GM19023 (cell line): ENCODE results near the gene ILF2.
"Not testable (repeated sequence)": the region's sequence is repeated elsewhere in the genome, so short reads cannot be mapped to it uniquely, and the experiment has no call there.

Experiments used
- ATAC-seq: cut with Tn5 transposase; IDR thresholded peaks from one replicate; pipeline ENCODE4 v1.9.1; 2021; ENCODE audit warnings: mild to moderate bottlenecking, moderate library complexity; ENCODE audit not compliant: unreplicated experiment

The ILF2 gene

DNA sequence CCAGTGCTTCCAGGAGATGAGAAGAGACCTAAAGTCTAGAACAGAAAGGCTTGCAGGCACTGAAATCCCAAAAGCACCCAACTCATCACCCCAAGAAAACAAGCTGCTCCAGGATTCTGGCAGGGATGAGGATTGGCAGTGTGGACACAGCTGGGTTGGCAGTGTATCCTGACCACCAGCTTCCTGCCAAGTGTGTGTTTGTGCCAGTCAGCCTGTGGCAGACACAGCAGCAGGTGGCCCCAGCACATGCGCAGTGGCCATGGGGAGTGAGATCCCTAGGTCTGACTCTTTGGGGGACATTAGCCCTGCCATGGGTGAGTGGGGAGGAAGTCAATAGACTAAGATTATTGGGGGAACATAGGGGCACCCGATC is 20.9 kb downstream of the ILF2 start:
- ATAC-seq: no peak

DNA sequence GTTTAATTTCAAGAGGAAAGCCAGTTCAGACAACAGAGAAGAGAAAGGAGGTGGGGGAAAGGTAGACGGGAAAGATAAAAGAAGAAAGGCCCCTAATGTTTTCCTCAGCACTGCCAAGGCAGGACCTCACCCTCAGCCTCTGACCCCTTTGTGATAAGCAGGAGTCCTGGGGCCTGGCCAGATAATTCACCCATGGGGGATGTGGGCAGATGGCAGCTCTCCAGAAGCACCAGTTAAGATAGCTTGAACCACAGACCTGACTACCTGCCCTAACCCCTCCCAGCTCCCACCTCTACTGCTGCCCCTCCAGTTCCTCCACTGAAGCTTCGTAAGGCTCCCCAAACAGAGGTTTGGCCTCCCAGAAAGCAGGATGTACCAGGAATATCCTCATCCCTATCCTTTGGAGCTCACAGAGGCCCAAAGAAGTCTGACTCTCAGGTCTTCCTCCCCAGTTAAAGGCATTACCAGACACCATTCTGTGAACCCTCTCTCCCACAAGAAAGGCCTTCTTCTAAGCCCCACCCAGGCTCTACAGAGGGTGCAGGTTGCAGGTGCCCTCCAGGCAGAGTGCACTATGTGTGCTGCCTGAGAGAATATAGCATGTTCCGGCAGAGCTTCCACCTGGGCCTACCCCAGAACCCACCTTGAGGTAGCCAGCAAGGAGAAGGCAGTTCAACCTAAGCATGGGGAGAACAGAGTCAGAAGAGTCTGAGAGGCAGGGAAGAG is 21.5 kb downstream of the ILF2 start:
- ATAC-seq: no peak

DNA sequence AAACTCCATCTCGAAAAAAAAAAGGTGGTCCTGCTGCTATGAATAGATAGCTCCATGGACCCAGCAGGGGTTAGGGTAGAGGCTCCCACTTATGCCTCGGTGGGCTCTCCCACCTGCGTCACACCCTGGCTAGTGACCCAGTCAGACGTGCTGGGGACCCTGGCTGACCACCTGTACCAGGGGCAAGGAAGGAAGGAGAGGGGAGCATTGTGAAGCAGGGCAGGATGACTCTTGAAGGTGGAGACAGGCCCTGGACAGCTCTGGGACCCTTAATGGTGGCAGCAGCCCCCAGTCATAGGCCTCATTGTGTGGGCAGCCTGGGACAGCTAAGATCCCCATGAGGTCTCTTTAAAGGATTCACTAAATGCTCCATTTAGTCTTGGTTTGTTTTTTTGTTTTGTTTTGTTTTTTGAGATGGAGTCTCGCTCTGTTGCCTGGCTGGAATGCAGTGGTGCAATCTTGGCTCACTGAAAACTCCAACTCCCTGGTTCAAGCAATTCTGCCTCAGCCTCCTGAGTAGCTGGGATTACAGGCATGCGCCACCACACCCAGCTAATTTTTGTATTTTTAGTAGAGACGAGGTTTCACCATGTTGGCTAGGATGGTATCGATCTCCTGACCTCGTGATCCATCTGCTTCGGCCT is 22.7 kb downstream of the ILF2 start:
- ATAC-seq: no peak

DNA sequence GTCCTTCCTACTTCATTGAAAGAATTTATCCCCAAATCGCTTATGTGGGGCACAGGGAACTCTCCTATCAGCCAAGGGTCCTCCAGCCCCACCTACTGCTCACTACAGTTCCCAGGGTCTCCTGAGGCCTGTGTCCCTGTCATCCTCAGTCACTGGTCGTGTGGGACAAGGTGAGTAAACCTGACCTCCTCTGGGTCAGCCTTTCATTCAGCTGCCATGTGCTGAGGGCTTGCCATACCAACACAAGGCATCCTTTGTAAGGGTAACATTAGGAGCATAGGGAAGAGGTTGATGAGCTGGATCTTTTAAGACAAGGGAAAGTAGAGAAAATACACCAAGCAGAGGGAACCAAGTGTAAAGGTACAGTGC is 23.5 kb downstream of the ILF2 start:
- no peak for ATAC-seq

DNA sequence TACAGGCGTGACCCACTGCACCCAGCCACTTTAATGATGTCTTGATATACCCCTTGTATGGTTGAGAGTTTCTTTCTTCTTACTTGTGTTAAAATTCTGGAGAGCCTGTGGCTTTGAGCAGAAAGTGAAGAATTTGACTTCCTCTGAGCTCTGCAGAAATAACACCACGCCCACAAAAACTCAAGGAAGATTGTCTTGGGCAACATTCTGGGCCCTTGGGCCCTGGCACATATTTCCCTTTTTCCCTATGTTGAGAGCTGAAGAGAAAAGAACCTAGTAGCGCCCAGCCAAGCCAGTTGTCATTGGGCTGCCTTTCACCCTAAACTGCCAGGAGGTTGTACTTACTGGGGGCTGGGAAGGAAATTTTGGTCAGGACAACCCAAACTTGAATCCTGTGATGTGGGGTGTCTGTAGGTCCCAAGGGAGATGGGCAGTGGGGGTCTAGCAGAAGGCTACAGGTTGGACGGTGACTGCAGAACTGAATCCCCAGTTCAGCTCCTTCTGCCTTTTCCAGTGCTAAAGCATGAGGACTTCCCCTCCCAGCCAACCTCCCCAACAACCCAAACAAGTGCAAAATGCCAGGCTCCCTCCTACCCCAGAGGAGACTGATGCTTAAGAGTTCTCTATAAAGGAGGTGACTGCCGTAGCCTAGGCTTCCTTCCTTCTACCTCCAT is 24.0 kb downstream of the ILF2 start:
- no peak for ATAC-seq

DNA sequence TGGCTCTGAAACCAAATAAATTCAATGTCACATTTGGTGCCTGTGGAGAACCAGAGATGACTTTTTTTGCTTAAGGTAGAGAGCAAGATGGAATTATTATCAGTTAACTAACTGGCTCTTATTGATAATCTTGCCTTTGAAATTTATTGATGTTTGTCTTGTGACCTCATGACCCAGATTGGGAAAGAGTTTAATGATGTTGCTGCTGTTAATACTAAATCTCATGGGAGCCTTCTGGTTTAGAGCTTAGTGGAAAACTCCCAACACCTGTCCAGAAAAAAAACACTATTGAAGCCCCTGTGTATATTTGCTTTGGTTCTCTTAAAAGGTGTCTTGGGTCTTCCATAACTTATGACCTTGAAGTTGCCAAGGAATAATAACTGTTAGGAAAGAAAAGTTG is 27.0 kb downstream of the ILF2 start:
- no peak for ATAC-seq

DNA sequence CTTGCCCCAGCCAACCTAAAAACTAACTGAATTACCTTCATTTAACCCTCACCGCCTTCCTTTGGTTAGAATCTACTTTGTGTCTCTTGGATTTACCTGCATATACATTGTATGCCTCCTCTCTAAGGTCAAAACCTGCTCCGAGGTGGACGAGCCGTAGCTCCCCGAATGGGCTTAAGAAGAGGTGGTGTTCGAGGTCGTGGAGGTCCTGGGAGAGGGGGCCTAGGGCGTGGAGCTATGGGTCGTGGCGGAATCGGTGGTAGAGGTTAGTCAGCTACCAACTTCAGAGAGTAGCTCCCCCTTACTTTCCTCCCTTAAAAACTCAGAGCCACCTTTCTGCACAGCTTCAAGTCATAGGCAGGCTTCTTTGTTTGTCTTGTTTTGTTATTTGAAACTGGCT is 27.7 kb downstream of the ILF2 start:
- ATAC-seq: no peak

DNA sequence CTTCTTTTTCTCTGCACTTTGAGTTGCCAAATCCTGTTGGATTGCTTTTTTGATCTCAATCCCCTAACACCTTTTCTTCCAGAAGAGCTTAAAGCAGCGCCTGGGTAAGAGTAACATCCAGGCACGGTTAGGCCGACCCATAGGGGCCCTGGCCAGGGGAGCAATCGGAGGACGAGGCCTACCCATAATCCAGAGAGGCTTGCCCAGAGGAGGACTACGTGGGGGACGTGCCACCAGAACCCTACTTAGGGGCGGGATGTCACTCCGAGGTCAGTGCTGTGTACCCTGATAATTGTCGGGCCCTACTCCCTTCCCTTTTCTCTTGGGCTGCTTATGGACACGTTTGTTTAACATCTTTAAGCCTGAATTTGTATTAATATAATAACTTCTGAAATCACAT is 28.6 kb downstream of the ILF2 start:
- ATAC-seq: no peak

DNA sequence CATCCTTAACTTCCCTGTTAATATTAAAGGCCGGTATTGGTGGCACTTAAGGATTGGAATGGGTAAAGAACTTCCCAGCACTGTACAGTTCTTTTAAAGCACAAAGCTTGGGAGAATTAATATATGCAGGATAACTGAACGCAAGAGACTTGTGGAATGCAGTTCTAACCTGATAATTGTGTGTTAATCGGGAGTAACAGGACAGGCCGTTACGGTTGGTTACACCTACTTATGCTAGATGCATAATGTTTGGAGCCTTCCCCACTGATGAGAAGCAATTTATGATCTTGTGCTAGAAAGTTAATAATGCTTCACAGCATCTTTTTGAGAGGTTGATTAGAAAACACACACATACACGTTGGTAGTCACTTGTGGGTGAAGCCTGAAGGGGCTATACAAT is 29.9 kb downstream of the ILF2 start:
- ATAC-seq: no peak

DNA sequence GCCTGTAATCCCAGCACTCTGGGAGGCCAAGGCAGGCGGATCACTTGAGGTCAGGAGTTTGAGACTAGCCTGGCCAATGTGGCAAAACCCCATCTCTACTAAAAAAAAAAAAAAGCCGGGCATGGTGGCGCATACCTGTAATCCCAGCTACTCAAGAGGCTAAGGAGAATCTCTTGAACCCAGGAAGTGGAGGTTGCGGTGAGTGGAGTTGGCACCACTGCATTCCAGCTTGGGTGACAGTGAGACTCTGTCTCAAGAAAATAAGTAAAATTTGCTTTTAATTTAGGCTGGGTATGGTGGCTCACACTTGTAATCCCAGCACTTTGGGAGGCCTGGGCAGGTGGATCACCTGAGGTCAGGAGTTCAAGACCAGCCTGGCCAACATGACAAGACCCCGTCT is 30.6 kb downstream of the ILF2 start:
- not testable (repeated sequence) for ATAC-seq

DNA sequence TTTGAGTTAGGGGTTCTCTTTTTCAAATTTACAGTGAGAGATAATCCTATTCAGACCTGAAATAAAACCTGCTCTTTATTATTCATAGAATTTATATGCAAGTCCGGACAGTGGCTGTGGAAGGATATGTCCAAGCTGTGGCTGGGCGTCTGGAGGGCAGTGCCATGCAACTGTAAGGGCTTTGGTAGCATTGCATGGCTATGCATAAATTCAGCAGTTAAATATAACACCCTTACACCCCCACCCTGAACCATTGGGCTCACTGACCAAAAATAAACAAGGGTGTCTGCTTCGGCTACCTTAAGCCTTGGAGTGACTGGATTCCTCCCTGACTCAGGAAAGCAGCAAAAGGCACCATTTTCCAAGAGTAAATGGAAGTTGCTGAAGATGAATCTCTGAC is 31.5 kb downstream of the ILF2 start:
- ATAC-seq: no peak

DNA sequence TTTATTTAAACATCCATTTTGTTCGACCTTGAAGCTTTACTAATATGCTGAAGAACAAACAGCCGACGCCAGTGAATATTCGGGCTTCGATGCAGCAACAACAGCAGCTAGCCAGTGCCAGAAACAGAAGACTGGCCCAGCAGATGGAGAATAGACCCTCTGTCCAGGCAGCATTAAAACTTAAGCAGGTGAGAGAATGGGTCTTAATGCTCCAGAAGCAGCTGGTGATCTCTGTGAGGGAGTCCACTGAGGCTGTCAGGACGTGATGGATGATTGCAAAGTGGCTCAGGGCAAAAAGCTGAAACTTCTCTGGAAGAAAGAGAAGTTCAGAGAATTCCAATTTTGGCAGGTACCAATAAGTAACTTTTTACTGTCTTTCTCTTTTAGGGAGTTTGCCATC is 32.5 kb downstream of the ILF2 start:
- ATAC-seq: no peak

DNA sequence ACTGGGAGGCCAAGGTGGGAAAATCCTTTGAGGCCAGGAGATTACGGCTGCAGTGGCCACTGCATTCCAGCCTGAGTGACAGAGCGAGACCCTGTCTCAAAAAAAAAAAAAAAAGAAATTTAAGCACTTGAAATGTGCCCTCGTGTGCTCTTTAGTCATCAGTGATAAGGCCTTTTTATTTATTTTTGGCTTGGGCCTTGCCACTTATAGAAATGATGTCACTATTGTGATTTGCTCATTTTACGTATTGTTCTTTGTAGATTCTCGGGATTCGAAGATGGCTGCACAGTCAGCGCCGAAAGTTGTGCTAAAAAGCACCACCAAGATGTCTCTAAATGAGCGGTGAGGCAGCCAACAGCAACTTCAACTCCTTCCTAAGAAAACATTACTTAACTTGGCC is 34.5 kb downstream of the ILF2 start:
- ATAC-seq: no peak

DNA sequence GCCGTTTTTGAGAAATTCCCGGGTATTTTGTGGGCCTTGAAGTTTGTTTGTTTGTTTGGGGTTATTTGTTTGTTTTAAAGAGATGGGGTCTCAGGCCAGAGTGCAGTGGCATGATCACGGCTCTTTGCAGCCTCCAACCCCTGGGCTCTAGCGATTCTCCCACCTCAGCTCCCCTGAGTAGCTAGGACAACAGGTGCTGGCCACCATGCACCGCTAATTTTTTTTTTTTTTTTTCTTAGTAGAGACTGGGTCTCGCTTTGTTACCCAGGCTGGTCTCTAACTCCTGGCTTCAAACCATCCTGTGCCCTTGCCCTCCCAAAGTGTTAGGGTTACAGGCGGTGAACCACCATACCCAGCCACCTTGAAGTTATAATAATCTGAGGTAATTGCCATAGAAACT is 34.9 kb downstream of the ILF2 start:
- no peak for ATAC-seq

DNA sequence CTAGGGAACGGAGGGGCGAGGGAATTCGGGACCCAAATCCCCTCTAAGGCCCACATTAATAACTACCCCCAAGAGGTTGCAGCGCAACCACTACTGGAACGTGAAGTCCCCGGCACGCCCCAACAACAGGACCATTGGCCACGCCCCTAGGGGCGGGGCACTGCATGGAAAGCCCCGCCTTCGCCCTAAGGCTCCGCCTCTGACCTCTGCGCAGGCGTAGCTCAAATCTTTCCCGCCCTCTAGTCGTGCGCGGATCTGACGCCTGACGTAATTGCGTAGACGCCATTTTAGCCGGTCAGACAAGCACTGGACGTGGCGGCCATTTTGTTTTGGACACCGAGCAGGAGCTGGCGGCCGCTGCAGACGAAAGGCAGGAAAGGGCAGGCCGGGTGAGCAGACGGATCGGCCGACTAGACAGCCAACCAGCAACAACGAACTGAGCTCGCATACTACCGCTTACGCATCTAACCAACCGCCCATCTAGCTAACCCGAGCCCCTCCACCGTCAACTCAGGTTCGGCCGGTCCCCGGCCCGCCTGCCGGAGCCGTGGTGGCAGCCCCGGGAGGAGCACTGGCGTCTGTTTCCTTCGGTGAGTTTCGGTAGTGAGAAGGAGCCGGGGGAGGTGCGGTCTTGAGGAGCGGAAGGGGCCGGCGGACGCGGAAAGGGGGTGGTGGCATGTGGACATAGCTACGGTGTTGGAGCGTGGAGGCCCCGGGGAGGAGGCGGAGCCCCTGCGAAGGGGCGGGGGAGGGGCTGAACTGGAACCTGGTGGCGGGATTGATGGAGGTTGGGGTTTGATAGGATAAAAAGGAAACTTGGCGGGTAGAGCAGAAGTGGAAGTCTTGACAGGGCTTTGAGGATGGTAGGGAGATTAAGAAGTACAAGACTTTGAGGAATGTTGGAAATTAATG is 36.8 kb downstream of the ILF2 start, which contains the start of gene CHTOP:
Gene CHTOP (plus strand): TSS at position 313 of the 912 bp plus-strand sequence. CDS start 2,523 bp downstream, outside the sequence.
- peak; percentile 90 for ATAC-seq

DNA sequence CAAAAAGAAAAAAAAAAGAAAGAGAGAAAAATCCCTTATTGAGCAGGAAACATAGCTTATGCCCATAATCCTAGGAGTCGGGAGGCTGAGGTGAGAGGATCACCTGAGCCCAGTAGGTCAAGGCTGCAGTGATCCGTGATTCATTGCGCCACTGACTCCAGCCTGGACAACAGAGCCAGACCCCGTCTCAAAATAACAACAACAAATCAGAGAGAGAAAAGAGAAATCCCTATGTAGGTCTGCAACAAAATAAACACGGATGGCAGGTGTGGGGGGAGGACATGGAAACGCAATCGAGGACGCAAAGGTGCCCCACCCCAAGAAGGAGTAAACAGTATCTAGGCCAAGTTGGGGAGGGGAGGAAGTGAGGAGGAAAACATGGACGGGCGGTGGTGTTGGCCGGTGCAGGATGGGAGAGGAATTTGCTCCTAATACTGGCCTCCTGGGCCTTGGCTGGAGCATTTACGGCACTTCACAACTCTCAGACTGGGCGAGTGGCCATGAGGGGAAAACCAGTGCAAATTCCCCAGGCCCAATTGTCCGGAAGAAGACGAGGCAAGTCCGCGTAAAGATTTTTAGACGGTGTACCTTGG is 37.5 kb downstream of the ILF2 start:
- ATAC-seq: peak; percentile 5

DNA sequence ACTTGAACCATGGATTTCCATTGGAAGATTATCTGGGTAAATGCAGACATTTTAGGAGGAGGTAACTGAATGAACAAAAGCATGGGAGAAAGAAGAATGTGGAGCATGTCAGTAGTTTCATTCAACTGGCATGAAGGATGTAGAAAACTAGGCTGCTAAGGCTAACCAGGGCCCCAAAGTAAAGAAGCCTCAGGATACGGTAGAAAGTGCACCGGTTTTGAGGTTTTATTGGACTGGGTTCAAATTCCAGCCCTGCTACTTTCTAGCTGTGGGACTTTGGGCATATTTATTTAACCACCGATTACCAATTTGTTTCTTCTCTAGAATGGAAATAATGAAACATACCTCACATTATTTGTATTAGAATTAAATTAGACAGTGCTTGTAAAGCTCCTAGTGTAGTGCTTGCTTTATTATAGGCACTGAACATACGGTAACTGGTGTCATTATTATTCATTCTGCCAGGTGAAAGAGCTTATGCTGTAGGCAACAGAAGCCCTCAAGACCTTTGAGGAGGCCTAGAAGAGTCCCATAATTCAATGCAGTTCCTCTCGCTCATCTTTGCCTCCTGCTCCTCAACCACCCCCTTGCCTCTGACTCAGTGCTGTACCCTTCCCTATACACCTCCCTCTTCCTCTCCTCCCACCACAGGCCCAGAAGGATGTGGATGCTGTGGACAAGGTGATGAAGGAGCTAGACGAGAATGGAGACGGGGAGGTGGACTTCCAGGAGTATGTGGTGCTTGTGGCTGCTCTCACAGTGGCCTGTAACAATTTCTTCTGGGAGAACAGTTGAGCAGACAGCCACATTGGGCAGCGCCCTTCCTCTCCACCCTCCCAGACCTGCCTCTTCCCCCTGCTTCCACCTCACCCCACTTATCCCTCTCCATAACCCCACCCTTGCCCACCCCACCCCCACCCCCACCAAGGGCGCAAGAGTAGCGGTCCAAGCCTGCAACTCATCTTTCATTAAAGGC is 39.5 kb downstream of the ILF2 start:
- no peak for ATAC-seq

DNA sequence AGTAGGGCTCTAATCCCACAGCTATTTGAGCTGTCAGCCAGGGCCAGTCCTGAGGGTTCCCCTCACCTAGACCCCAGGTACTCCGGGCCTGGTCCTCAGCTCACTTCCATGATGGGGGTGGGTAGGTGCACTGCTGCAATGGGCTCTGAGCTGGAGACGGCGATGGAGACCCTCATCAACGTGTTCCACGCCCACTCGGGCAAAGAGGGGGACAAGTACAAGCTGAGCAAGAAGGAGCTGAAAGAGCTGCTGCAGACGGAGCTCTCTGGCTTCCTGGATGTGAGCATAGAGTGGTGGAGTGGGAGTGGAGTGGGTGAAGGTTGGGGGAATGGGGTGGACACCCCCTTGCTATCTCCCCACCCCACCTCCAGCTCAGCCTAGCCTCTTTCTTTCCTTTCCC is 40.4 kb downstream of the ILF2 start:
- ATAC-seq: no peak

DNA sequence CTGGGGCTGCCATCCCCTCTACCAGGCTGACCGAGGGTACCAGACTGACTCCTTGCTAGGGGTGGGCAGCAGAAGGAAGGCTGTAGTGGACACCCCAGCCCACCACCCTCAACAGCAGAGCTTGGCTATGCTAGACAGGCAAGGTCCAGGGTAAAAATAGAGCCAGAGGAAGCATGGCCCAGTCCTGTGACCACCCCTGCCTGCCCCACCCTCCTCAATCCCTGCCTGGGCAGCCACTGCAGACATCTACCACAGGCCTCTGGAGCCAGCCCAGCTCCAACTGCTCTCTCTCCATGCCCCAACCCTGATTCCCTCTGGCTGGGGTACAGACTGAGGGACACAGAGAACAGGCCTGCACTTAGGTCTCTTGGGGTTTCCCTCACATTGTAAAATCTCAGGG is 40.8 kb downstream of the ILF2 start:
- no peak for ATAC-seq

DNA sequence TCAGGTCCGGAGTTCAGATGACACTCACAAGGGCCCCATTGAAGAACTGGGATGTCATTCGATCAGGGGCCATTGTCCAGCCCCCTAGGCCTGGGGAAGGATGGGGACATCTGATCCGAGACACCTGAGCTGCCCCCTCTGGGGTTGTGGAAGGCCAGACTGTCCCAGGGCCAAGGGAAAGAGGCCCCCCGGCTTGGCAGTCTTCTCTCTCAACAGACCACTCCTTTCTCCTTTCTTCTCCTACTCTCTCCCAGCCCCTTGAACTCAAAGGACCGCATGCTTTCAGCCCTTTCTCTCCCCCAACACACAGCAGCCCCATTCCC is 41.5 kb downstream of the ILF2 start:
- no peak for ATAC-seq
